HCT116 (cell line): Measurements from ENCODE around the gene TTC6. TPM values are rescaled to one million over a fixed set of nuclear protein-coding genes. Genes with fewer than 3 reads are reported as not detected.

Experiments
- ATAC-seq: fragments of 200-7000 bp; cut with Tn5 transposase; 2 replicates; pipeline ENCODE4 v1.9.1; 2020; ENCODE audit warnings: mild to moderate bottlenecking, moderate library complexity
- BruUV-seq: library from RNA; stranded (reverse); fragments of 400-500 nt; replicated peaks from 2 replicates; lab custom pipeline; 2021; lab: Mats Ljungman, UMichigan
- CTCF ChIA-PET: fragments of 300-600 bp; sonication (Branson Sonifier 250); formaldehyde crosslinking; loops from one replicate; lab custom pipeline; 2021; ENCODE audit warnings: antibody characterized with exemption; lab: Charles Lee
- POLR2A ChIA-PET: fragments of 300-600, 350-600 bp; sonication (Branson Sonifier 250); formaldehyde crosslinking; loops from one replicate; lab custom pipeline; 2021; ENCODE audit warnings: antibody characterized with exemption; lab: Charles Lee
- RAD21 ChIA-PET, 2 experiments: fragments of 300-600 bp; sonication (Branson Sonifier 250); formaldehyde crosslinking; loops; one replicate each; lab custom pipeline; 2023; ENCODE audit warnings: low total read pairs in 2 of 2; ENCODE audit not compliant: uncharacterized antibody in 2 of 2, unreplicated experiment in 2 of 2, low non-redundant PET in 1 of 2; lab: Charles Lee
- DNase-seq: peaks from one replicate; pipeline ENCODE4 v3.0.0-alpha.2; 2010; ENCODE audit warnings: low read depth, low spot score
- H2AFZ ChIP-seq: fragments of 200-600 bp; shearing (Covaris generic), sonication (generic); 2 replicates; pipeline ENCODE4 v1.6.1; 2017; ENCODE audit warnings: low read depth, mixed run types, mixed read lengths, antibody characterized with exemption, low read length; ENCODE audit not compliant: poor library complexity, severe bottlenecking
- H3K27ac ChIP-seq: 2 replicates; pipeline ENCODE4 v1.5.1; 2012; ENCODE audit warnings: low read depth, low read length
- H3K27me3 ChIP-seq: fragments of 200-600 bp; sonication (generic); 2 replicates; pipeline ENCODE4 v1.6.1; 2016; ENCODE audit warnings: mixed run types, low read length, mixed read lengths; ENCODE audit not compliant: insufficient read depth
- H3K36me3 ChIP-seq, 2 experiments: fragments of 200-500 bp in 1 of 2; fragments of 200-600 bp in 1 of 2; sonication (Bioruptor generic) in 1 of 2; sonication (generic) in 1 of 2; 2 replicates each; pipeline versions ENCODE4 v1.5.1 to v1.6.1; 2014 to 2016; ENCODE audit warnings: low read length in 2 of 2, inconsistent platforms in 1 of 2, mixed read lengths in 1 of 2, mixed run types in 1 of 2; ENCODE audit not compliant: insufficient read depth in 2 of 2, control insufficient read depth in 1 of 2
- H3K4me1 ChIP-seq, 2 experiments: fragments of 200-600 bp in 1 of 2; sonication (generic) in 1 of 2; 2 replicates each; pipeline versions ENCODE4 v1.5.1 to v1.6.1; 2012 to 2017; ENCODE audit warnings: low read length in 2 of 2, inconsistent platforms in 1 of 2, mild to moderate bottlenecking in 1 of 2, mixed read lengths in 1 of 2, mixed run types in 1 of 2, moderate library complexity in 1 of 2; ENCODE audit not compliant: insufficient read depth in 2 of 2, control insufficient read depth in 1 of 2
- H3K4me2 ChIP-seq: fragments of 200-600 bp; sonication (generic); 2 replicates; pipeline ENCODE4 v1.6.1; 2017; ENCODE audit warnings: mixed run types, low read length, mixed read lengths
- H3K4me3 ChIP-seq, 2 experiments: fragments of 200-600 bp in 1 of 2; sonication (generic) in 1 of 2; replicated peaks in 1 of 2; 2 replicates each; pipeline ENCODE4 v1.5.1; 2011 to 2016; ENCODE audit warnings: low read length in 2 of 2, control low read depth in 1 of 2, low read depth in 1 of 2, mild to moderate bottlenecking in 1 of 2, mixed read lengths in 1 of 2, mixed run types in 1 of 2
- H3K79me2 ChIP-seq: fragments of 200-600 bp; sonication (generic); 2 replicates; pipeline ENCODE4 v1.6.1; 2017; ENCODE audit warnings: mild to moderate bottlenecking, mixed run types, low read length, moderate library complexity, mixed read lengths; ENCODE audit not compliant: insufficient read depth
- H3K9ac ChIP-seq: fragments of 200-600 bp; sonication (generic); 2 replicates; pipeline ENCODE4 v1.6.1; 2016; ENCODE audit warnings: low read length, mixed read lengths
- H3K9me2 ChIP-seq: fragments of 200-600 bp; sonication (generic), shearing (Covaris generic); 2 replicates; pipeline ENCODE4 v1.6.1; 2017; ENCODE audit warnings: mixed run types, mild to moderate bottlenecking, moderate library complexity; ENCODE audit not compliant: insufficient read depth
- H3K9me3 ChIP-seq, 2 experiments: fragments of 200-500 bp in 1 of 2; fragments of 200-600 bp in 1 of 2; sonication (Bioruptor generic) in 1 of 2; sonication (generic) in 1 of 2; 2 replicates each; pipeline ENCODE4 v1.6.1; 2014 to 2017; ENCODE audit warnings: low read length in 2 of 2, mixed read lengths in 2 of 2, inconsistent platforms in 1 of 2, low read depth in 1 of 2, mild to moderate bottlenecking in 1 of 2, mixed run types in 1 of 2, moderate library complexity in 1 of 2; ENCODE audit not compliant: control insufficient read depth in 1 of 2, insufficient read depth in 1 of 2
- H4K20me1 ChIP-seq: fragments of 200-600 bp; sonication (generic), shearing (Covaris generic); 2 replicates; pipeline ENCODE4 v1.6.1; 2017; ENCODE audit warnings: mixed run types, mild to moderate bottlenecking, moderate library complexity; ENCODE audit not compliant: insufficient read depth
- CBX3 ChIP-seq: IDR thresholded peaks from 2 replicates; pipeline ENCODE4 v1.6.1; 2012; ENCODE audit warnings: low read depth
- CEBPB ChIP-seq: IDR thresholded peaks from 2 replicates; pipeline ENCODE4 v1.6.1; 2012; ENCODE audit warnings: low read depth
- CTCF ChIP-seq, 3 experiments: fragments of 200-600 bp in 1 of 3; sonication (generic) in 1 of 3; IDR thresholded peaks in 2 of 3; conservative IDR thresholded peaks in 1 of 3; 2 replicates each; pipeline ENCODE4 v1.5.1; 2012 to 2017; ENCODE audit warnings: low read depth in 2 of 3, low read length in 2 of 3, antibody characterized with exemption in 1 of 3, borderline replicate concordance in 1 of 3, control low read depth in 1 of 3, mild to moderate bottlenecking in 1 of 3, mixed read lengths in 1 of 3, mixed run types in 1 of 3, moderate library complexity in 1 of 3; ENCODE audit not compliant: insufficient read depth in 1 of 3
- ELF1 ChIP-seq: IDR thresholded peaks from 2 replicates; pipeline ENCODE4 v1.6.1; 2012; ENCODE audit warnings: low read depth, borderline replicate concordance
- EZH2phosphoT487 ChIP-seq: fragments of 200-600 bp; IDR thresholded peaks from 2 replicates; pipeline ENCODE4 v1.6.1; 2018; ENCODE audit warnings: antibody characterized with exemption, borderline replicate concordance
- FOSL1 ChIP-seq: IDR thresholded peaks from 2 replicates; pipeline ENCODE4 v1.6.1; 2012; ENCODE audit warnings: low read depth
- SP1 ChIP-seq: IDR thresholded peaks from 2 replicates; pipeline ENCODE4 v1.6.1; 2012; ENCODE audit warnings: low read depth
- SRF ChIP-seq: IDR thresholded peaks from 2 replicates; pipeline ENCODE4 v1.6.1; 2012; ENCODE audit warnings: low read depth
- TCF7L2 ChIP-seq: IDR thresholded peaks from 2 replicates; pipeline ENCODE4 v1.7.0; 2011; ENCODE audit warnings: borderline replicate concordance, inconsistent platforms; ENCODE audit not compliant: insufficient read depth, insufficient read length; ENCODE audit errors: extremely low read depth
- ZNF274 ChIP-seq: fragments of 200-500 bp; sonication (Bioruptor generic); IDR thresholded peaks from 2 replicates; pipeline ENCODE4 v1.6.1; 2014; ENCODE audit warnings: mild to moderate bottlenecking, low read depth, low read length, inconsistent platforms
- intact Hi-C: fragments of 100-400 bp; cut with micrococcal nuclease; formaldehyde crosslinking; loops from 2 replicates; pipeline ENCODE4 v1.10.0; 2022
- total RNA-seq: library from RNA; stranded (reverse); gene quantifications from one replicate; pipeline ENCODE4 v1.2.1, GENCODE V29; 2021; ENCODE audit not compliant: unreplicated experiment
- TF ChIP-seq, protein P1 (sequence below): IDR thresholded peaks from 2 replicates; pipeline ENCODE4 v1.6.1; 2012; ENCODE audit warnings: low read depth

The TTC6 gene
- total RNA-seq, 1 experiment from 2014 or later: 0.10 TPM

- BruUV-seq: no TSS peak
- Histone ChIP-seq H2AFZ (no peak overlapping the region), H3K4me3 (no peak overlapping the region), H3K79me2 (no peaks in the 10 kb centered on the region), H3K27ac (no peak overlapping the region), H3K36me3 (no peaks in the 10 kb centered on the region), H3K4me1 (peaks cover 5 to 14% of the 10 kb centered on the region in 2 experiments; a peak in 3 of 4 replicates), H3K9me3 (no peaks in the 10 kb centered on the region), H3K9ac (no peak overlapping the region), H4K20me1 (no peaks in the 10 kb centered on the region), H3K27me3 (no peaks in the 10 kb centered on the region), H3K4me2 (no peak overlapping the region), H3K9me2 (no peaks in the 10 kb centered on the region)
- ChIA-PET RAD21 (no interaction called here), POLR2A (no interaction called here), CTCF (interaction anchor here (1.1 kb wide), 1 partner anchor 366 kb away, joined by 3 read pairs; no protein-coding TSS in a partner anchor)
- no peak for DNase-seq
- intact Hi-C loops: no loop called here
- no peak for ATAC-seq
- TF ChIP-seq CEBPB: no peak
- TF ChIP-seq TCF7L2: no peak
- no peak for TF ChIP-seq CTCF (IDR thresholded peaks at IDR 0.05 in 2 of 3, conservative IDR thresholded peaks at IDR 0.05 in 1 of 3; ENCODE audit: borderline replicate concordance in 1 of 3, insufficient read depth in 1 of 3, low read depth in 2 of 3, low read length in 2 of 3)
- TF ChIP-seq SP1: no peak
- TF ChIP-seq CBX3: no peak
- no peak for TF ChIP-seq FOSL1
- TF ChIP-seq SRF: no peak
- TF ChIP-seq ELF1: no peak
- TF ChIP-seq ZNF274: no peak
- TF ChIP-seq, protein P1, sequence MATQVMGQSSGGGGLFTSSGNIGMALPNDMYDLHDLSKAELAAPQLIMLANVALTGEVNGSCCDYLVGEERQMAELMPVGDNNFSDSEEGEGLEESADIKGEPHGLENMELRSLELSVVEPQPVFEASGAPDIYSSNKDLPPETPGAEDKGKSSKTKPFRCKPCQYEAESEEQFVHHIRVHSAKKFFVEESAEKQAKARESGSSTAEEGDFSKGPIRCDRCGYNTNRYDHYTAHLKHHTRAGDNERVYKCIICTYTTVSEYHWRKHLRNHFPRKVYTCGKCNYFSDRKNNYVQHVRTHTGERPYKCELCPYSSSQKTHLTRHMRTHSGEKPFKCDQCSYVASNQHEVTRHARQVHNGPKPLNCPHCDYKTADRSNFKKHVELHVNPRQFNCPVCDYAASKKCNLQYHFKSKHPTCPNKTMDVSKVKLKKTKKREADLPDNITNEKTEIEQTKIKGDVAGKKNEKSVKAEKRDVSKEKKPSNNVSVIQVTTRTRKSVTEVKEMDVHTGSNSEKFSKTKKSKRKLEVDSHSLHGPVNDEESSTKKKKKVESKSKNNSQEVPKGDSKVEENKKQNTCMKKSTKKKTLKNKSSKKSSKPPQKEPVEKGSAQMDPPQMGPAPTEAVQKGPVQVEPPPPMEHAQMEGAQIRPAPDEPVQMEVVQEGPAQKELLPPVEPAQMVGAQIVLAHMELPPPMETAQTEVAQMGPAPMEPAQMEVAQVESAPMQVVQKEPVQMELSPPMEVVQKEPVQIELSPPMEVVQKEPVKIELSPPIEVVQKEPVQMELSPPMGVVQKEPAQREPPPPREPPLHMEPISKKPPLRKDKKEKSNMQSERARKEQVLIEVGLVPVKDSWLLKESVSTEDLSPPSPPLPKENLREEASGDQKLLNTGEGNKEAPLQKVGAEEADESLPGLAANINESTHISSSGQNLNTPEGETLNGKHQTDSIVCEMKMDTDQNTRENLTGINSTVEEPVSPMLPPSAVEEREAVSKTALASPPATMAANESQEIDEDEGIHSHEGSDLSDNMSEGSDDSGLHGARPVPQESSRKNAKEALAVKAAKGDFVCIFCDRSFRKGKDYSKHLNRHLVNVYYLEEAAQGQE: no peak
- no peak for TF ChIP-seq EZH2phosphoT487
Measured at GRCh38 chr14:37597914-37598746, 2.7 kb downstream of the TTC6 start.
